Measurements from ENCODE around the gene BET1L.
"Not testable (repeated sequence)": the region's sequence is repeated elsewhere in the genome, so short reads cannot be mapped to it uniquely, and the experiment has no call there.

Gene BET1L

GRCh38 chr11:193481-193880, 13.7 kb downstream of the BET1L start:
- peak; percentile 1 for DNase-seq

DNA sequence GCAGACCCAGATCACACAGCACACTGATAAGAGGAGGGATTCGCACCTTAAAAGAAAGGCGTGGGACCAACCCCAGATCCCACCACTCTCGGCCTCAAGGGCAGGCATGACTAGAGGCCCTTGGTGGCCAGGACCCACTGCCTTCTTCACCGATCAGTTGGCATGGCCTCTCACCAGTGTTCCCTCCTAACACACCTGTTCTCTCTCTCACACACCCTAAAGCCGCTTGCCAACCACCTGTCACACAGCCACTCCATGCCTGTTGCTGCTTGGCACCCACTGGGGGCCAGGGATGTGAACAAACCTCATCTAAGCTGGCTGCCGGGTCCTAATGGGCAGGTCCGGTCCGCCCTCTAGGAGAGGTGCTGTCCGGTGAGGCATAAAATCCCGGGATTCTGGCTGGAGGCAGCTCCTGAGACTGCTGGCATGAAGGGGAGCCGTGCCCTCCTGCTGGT, 14.5 kb downstream of the BET1L start, which contains the start of gene SCGB1C1:
Gene SCGB1C1, plus strand, starts transcription at position 405 of the 455 bp plus-strand sequence. Its CDS starts 22 bp downstream, at position 427.
- not testable (repeated sequence) for DNase-seq

GRCh38 chr11:191490-192478, 15.4 kb downstream of the BET1L start:
- peak; percentile 0 for DNase-seq

DNA sequence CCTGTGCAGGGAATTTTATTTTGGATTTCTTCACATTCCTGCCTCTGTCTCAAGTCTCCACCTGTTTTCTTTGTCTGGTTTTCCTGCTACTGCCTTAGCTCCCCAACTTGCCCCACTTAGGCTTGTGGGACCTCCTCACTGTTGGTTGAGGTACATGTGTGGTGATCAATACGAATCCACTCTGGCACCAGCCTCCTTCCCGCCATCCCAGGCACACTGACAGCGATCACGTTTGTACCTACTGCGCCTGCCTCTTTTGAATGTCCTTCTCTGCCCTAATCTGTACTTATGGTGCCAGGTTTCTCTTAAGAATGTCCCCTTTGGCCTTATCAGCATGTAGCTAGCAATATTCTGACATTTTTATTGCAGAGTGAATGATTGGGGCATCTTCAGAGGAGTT, 16.7 kb downstream of the BET1L start:
- not testable (repeated sequence) for DNase-seq

GRCh38 chr11:189843-190311, 17.3 kb downstream of the BET1L start:
- DNase-seq: not testable (repeated sequence)

- not testable (repeated sequence) for DNase-seq
Measured at GRCh38 chr11:189200-189783, 17.9 kb downstream of the BET1L start.

DNA sequence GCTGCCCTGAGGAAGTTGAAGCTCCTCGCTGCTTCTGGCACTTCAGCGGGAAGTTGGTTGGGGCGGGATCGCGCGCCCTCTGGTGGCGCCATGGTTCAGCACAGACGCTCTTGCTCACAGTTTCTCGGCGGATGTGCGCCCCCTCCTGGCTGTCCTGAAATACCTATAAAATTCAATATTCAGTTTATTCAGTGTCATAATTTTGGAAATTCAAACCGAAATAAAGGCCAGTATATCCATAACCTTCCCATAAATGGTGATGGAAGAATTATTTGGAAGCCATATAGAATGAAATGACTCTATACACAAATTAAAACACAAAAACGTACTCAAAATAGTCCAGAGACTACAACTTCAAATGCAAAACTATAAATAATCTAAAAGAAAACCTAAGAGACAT, 27.0 kb downstream of the BET1L start:
- not testable (repeated sequence) for DNase-seq

All from CD4-positive, alpha-beta T cell treated with Interleukin-17A for 4 hours (primary cell).